ENCODE results near the gene APBB1IP. TPM values are rescaled to one million over a fixed set of nuclear protein-coding genes. Genes with fewer than 3 reads are reported as not detected.

The APBB1IP gene
- total RNA-seq, 1 experiment from 2014 or later: not detected

DNA sequence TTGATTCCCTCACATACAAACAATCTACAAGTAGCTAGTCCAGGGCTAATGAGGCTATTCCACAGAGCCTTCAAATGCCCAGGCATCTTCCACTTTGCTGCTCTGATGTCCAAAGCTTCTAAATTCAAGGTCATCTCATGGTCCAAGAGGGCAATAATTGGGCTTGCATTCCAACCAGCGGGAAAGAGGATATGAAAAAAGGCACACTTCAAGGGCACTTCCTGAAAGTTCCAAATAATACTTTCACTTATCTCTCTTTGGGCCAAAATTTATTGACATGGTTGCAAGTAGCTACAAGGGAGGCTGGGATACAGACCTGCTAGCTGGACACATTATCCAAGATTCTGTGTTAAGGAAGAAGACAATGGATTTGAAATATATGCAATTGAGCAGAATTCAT is 25.2 kb upstream of the APBB1IP start:
- Histone ChIP-seq H3K79me1 (ENCODE audit: insufficient read depth, low read depth, low read length, poor library complexity, severe bottlenecking) (no peaks in the 10 kb centered on the region), H4K8ac (replicated peaks; ENCODE audit: insufficient read length, low read depth, low read length) (no peak overlapping the region), H2BK20ac (ENCODE audit: low read depth, low read length, poor library complexity, severe bottlenecking) (no peak overlapping the region), H2AK5ac (ENCODE audit: insufficient read length, low read length) (no peak overlapping the region), H3K14ac (ENCODE audit: insufficient read depth, low read length) (no peak overlapping the region), H3K4me1 (ENCODE audit: insufficient read depth, low read length) (no peaks in the 10 kb centered on the region), H3K27me3 (ENCODE audit: insufficient read depth, low read length) (no peaks in the 10 kb centered on the region), H3K23ac (ENCODE audit: insufficient read length, low read depth, low read length) (no peak overlapping the region), H3K23me2 (ENCODE audit: insufficient read length, low read depth, low read length, poor library complexity, severe bottlenecking) (no peaks in the 10 kb centered on the region), H3K18ac (ENCODE audit: insufficient read length, low read depth, low read length) (no peak overlapping the region), H4K5ac (ENCODE audit: insufficient read length, low read depth, low read length) (no peak overlapping the region), H3K9me3 (ENCODE audit: control insufficient read depth, low read depth, low read length) (no peaks in the 10 kb centered on the region), H2BK120ac (ENCODE audit: low read depth, low read length, poor library complexity, severe bottlenecking) (no peak overlapping the region), H2BK12ac (ENCODE audit: insufficient read length, low read depth, low read length) (no peak overlapping the region), H2BK15ac (ENCODE audit: low read depth, low read length) (no peak overlapping the region), H3K9ac (ENCODE audit: extremely low read depth, insufficient read length, low read length) (no peak overlapping the region), H2AFZ (ENCODE audit: low read length) (no peak overlapping the region), H3T11ph (ENCODE audit: low read length) (no peak overlapping the region), H3K4me2 (ENCODE audit: insufficient read depth, insufficient read length, low read length) (no peak overlapping the region), H2BK5ac (ENCODE audit: insufficient read length, low read length) (no peak overlapping the region), H4K91ac (ENCODE audit: insufficient read length, low read depth, low read length) (no peak overlapping the region), H3K79me2 (ENCODE audit: insufficient read depth, low read length) (no peaks in the 10 kb centered on the region), H3K56ac (ENCODE audit: insufficient read length, low read depth, low read length) (no peak overlapping the region), H3K4ac (ENCODE audit: low read depth, low read length) (no peak overlapping the region), H4K20me1 (ENCODE audit: control insufficient read depth, insufficient read depth, insufficient read length) (no peaks in the 10 kb centered on the region), H3K27ac (ENCODE audit: insufficient read length, low read depth, low read length) (no peak overlapping the region)
- WGBS (ENCODE audit: extremely low coverage, insufficient read length, low lambda C conversion rate): no CpG with 5 or more reads among the region's 1 CpG
- no peak for DNase-seq
- TF ChIP-seq, protein P1, sequence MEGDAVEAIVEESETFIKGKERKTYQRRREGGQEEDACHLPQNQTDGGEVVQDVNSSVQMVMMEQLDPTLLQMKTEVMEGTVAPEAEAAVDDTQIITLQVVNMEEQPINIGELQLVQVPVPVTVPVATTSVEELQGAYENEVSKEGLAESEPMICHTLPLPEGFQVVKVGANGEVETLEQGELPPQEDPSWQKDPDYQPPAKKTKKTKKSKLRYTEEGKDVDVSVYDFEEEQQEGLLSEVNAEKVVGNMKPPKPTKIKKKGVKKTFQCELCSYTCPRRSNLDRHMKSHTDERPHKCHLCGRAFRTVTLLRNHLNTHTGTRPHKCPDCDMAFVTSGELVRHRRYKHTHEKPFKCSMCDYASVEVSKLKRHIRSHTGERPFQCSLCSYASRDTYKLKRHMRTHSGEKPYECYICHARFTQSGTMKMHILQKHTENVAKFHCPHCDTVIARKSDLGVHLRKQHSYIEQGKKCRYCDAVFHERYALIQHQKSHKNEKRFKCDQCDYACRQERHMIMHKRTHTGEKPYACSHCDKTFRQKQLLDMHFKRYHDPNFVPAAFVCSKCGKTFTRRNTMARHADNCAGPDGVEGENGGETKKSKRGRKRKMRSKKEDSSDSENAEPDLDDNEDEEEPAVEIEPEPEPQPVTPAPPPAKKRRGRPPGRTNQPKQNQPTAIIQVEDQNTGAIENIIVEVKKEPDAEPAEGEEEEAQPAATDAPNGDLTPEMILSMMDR (conservative IDR thresholded peaks at IDR 0.05): no peak
- H3K27me3 Mint-ChIP-seq (ENCODE audit: low read depth): peaks cover 13% of the 10 kb centered on the region
- H3K4me1 Mint-ChIP-seq: no peaks in the 10 kb centered on the region
- H3K4me3 Mint-ChIP-seq: no peak overlapping the region
- H3K36me3 Mint-ChIP-seq (ENCODE audit: insufficient read depth in 1 of 3, low read depth in 3 of 3): no peaks in the 10 kb centered on the region
- no peak overlapping the region for H3K27ac Mint-ChIP-seq
- no peaks in the 10 kb centered on the region for H3K9me3 Mint-ChIP-seq

Data from H9 (cell line).